PC-3 (cell line): Measurements from ENCODE around the gene PDZD2. TPM values are rescaled to one million over a fixed set of nuclear protein-coding genes. Genes with fewer than 3 reads are reported as not detected.

Source experiments
- ATAC-seq: fragments of 200-7000 bp; cut with Tn5 transposase; 2 replicates; pipeline ENCODE4 v1.9.1; 2020; ENCODE audit warnings: mild to moderate bottlenecking, moderate library complexity
- BruUV-seq: library from RNA; stranded (reverse); fragments of 400-500 nt; replicated peaks from 2 replicates; lab custom pipeline; 2021; lab: Mats Ljungman, UMichigan
- CTCF ChIA-PET: fragments of 300-600 bp; sonication (Branson Sonifier 250); formaldehyde crosslinking; loops from one replicate; lab custom pipeline; 2022; ENCODE audit warnings: antibody characterized with exemption; lab: Charles Lee
- POLR2A ChIA-PET: fragments of 300-600 bp; sonication (Branson Sonifier 250); formaldehyde crosslinking; loops from one replicate; lab custom pipeline; 2022; ENCODE audit warnings: antibody characterized with exemption; ENCODE audit not compliant: unreplicated experiment; lab: Charles Lee
- DNase-seq: peaks from one replicate; pipeline ENCODE4 v3.0.0-alpha.2; 2015
- H2AFZ ChIP-seq: fragments of 300-600 bp; sonication (generic); 2 replicates; pipeline ENCODE4 v1.6.0; 2016; ENCODE audit warnings: antibody characterized with exemption, low read length
- H3F3A ChIP-seq: fragments of 300-600 bp; sonication (generic); one replicate; pipeline ENCODE4 v1.6.0; 2017; ENCODE audit warnings: antibody characterized with exemption, low read length, control low read depth, mild to moderate bottlenecking; ENCODE audit not compliant: unreplicated experiment
- H3K27ac ChIP-seq: fragments of 300-600 bp; sonication (generic); 2 replicates; pipeline ENCODE4 v1.5.1; 2016; ENCODE audit warnings: mild to moderate bottlenecking, low read length
- H3K27me3 ChIP-seq: fragments of 300-600 bp; sonication (generic); 2 replicates; pipeline ENCODE4 v1.6.1; 2016; ENCODE audit warnings: low read length, mixed read lengths
- H3K36me3 ChIP-seq: fragments of 300-600 bp; sonication (generic); 2 replicates; pipeline ENCODE4 v1.6.1; 2016; ENCODE audit warnings: low read depth, mixed run types, low read length, mixed read lengths
- H3K4me1 ChIP-seq: fragments of 300-600 bp; sonication (generic); 2 replicates; pipeline ENCODE4 v1.5.1; 2016; ENCODE audit warnings: low read length; ENCODE audit not compliant: insufficient read depth
- H3K4me2 ChIP-seq: fragments of 300-600 bp; sonication (generic); 2 replicates; pipeline ENCODE4 v1.6.0; 2016; ENCODE audit warnings: low read length
- H3K4me3 ChIP-seq: fragments of 300-600 bp; sonication (generic); 2 replicates; pipeline ENCODE4 v1.5.1; 2016; ENCODE audit warnings: mild to moderate bottlenecking, low read length, mixed read lengths
- H3K79me2 ChIP-seq: fragments of 300-600 bp; sonication (generic); 2 replicates; pipeline ENCODE4 v1.6.1; 2017; ENCODE audit warnings: low read length, mixed read lengths
- H3K9ac ChIP-seq: fragments of 300-600 bp; sonication (generic); 2 replicates; pipeline ENCODE4 v1.6.0; 2016; ENCODE audit warnings: mild to moderate bottlenecking, low read length
- H3K9me2 ChIP-seq: fragments of 300-600 bp; sonication (generic); replicated peaks from 2 replicates; pipeline ENCODE4 v1.6.1; 2016; ENCODE audit warnings: mixed run types, low read length, mixed read lengths
- H3K9me3 ChIP-seq: fragments of 300-600 bp; sonication (generic); 2 replicates; pipeline ENCODE4 v1.6.1; 2016; ENCODE audit warnings: low read length, mixed read lengths
- H4K20me1 ChIP-seq: fragments of 300-600 bp; sonication (generic); 2 replicates; pipeline ENCODE4 v1.6.1; 2016; ENCODE audit warnings: low read length, mixed read lengths
- EZH2 ChIP-seq: fragments of 300-600 bp; sonication (generic); IDR thresholded peaks from one replicate; pipeline ENCODE4 v1.6.1; 2017; ENCODE audit warnings: antibody characterized with exemption, mild to moderate bottlenecking, low read length; ENCODE audit not compliant: unreplicated experiment
- EZH2phosphoT487 ChIP-seq: fragments of 300-600 bp; sonication (generic); IDR thresholded peaks from 2 replicates; pipeline ENCODE4 v1.6.1; 2018; ENCODE audit warnings: mild to moderate bottlenecking, antibody characterized with exemption, low read length, borderline replicate concordance
- intact Hi-C: fragments of 100-400 bp; cut with micrococcal nuclease; formaldehyde crosslinking; loops from 2 replicates; pipeline ENCODE4 v1.9.0; 2023
- total RNA-seq: library from RNA; depleted of rRNA; stranded (reverse); fragments of >200 nt; gene quantifications from 2 replicates; pipeline ENCODE4 v1.2.3, GENCODE V29; 2014
- TF ChIP-seq, protein P1 (sequence below): fragments of 300-600 bp; sonication (generic); conservative IDR thresholded peaks from 2 replicates; pipeline ENCODE4 v1.5.1; 2017; ENCODE audit warnings: antibody characterized with exemption, low read depth, mild to moderate bottlenecking, low read length

PDZD2 gene
- total RNA-seq, 1 experiment from 2014 or later = 2.0 TPM

DNA sequence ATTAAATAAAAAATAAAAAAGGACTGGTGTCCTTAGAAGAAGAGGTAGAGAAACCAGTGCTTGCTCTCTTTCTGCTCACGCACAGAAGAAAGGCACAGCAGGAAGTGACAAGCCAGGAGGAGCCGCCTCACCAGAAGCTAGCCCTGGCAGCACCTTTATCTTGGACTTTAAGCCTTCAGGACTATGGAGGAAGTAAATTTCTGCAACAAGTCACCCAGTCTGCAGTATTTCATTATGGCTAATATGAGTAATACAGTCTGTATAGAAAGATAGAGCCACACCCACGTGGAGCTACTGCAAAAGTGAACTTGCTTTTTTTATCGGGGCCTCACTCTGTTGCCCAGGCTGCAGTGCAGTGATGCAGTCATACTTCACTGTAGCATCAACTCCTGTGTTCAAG, 68.4 kb downstream of the PDZD2 start:
- ChIA-PET CTCF (no interaction called here), POLR2A (no interaction called here)
- intact Hi-C loops = no loop called here
- Histone ChIP-seq H3K4me2 (no peak overlapping the region), H3K4me3 (no peak overlapping the region), H3K9me3 (no peaks in the 10 kb centered on the region), H3K9me2 (no peaks in the 10 kb centered on the region), H3K27me3 (peaks cover 54% of the 10 kb centered on the region), H3K27ac (no peak overlapping the region), H4K20me1 (no peaks in the 10 kb centered on the region), H3K79me2 (no peaks in the 10 kb centered on the region), H3K9ac (no peak overlapping the region), H3K4me1 (no peaks in the 10 kb centered on the region), H2AFZ (no peak overlapping the region), H3F3A (no peaks in the 10 kb centered on the region), H3K36me3 (no peaks in the 10 kb centered on the region)
- DNase-seq (no peak), ATAC-seq (no peak)
- TF ChIP-seq, protein P1, sequence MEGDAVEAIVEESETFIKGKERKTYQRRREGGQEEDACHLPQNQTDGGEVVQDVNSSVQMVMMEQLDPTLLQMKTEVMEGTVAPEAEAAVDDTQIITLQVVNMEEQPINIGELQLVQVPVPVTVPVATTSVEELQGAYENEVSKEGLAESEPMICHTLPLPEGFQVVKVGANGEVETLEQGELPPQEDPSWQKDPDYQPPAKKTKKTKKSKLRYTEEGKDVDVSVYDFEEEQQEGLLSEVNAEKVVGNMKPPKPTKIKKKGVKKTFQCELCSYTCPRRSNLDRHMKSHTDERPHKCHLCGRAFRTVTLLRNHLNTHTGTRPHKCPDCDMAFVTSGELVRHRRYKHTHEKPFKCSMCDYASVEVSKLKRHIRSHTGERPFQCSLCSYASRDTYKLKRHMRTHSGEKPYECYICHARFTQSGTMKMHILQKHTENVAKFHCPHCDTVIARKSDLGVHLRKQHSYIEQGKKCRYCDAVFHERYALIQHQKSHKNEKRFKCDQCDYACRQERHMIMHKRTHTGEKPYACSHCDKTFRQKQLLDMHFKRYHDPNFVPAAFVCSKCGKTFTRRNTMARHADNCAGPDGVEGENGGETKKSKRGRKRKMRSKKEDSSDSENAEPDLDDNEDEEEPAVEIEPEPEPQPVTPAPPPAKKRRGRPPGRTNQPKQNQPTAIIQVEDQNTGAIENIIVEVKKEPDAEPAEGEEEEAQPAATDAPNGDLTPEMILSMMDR = no peak
- TF ChIP-seq EZH2phosphoT487 (no peak), EZH2 (no peak)
- BruUV-seq = no TSS peak

DNA sequence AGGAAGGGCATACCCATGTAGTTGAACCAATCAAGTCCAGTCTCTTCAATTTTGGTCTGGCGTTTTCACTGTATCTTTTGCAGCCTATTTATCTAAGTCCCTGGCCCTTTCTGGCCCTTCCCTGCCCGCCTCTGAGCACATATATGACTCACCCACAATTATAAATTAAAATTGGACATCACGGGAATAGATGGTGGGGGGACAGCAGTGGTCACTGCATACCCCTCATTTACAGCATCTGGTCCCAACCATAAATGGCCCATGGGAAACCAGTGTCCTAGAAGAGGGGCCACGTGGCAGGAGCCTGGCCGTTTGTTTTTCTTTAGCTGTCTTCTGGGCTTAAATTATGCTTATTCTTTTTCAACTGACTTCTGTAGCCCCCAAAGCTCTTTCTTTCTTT, 69.2 kb downstream of the PDZD2 start:
- H3K9me3 ChIP-seq = no peaks in the 10 kb centered on the region
- DNase-seq (no peak), ATAC-seq (no peak)
- peaks cover 53% of the 10 kb centered on the region for H3K27me3 ChIP-seq
- H4K20me1 ChIP-seq = no peaks in the 10 kb centered on the region
- no peak overlapping the region for H3K4me3 ChIP-seq
- no peaks in the 10 kb centered on the region for H3K36me3 ChIP-seq
- CTCF ChIA-PET = no interaction called here
- POLR2A ChIA-PET = no interaction called here
- intact Hi-C loops = no loop called here
- no peaks in the 10 kb centered on the region for H3F3A ChIP-seq
- no TSS peak for BruUV-seq
- H3K4me1 ChIP-seq = no peaks in the 10 kb centered on the region
- no peaks in the 10 kb centered on the region for H3K79me2 ChIP-seq
- H3K9me2 ChIP-seq = no peaks in the 10 kb centered on the region
- no peak for TF ChIP-seq EZH2
- TF ChIP-seq, protein P1 = no peak
- TF ChIP-seq EZH2phosphoT487 = no peak
- H3K4me2 ChIP-seq = no peak overlapping the region
- H2AFZ ChIP-seq = no peak overlapping the region
- no peak overlapping the region for H3K27ac ChIP-seq
- H3K9ac ChIP-seq = no peak overlapping the region

DNA sequence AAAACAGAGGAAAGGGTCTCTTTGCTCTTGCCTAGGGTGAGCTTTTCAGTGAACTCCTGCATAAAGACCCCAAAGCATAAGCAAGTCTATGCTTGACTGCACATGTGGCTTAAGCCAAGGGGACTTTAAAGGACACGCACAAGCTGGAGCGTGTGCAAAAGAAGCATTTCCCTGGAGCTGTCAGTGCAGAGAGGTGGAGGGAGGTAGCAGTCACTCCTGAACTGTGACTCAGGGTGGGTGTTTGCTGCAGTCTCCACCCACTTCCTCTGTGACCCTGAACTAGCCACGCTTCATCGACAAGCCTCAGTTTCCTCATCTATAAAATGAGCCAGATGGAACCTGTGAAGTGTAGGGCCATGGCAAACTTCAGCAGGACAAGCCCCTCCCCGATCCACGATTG, 72.4 kb downstream of the PDZD2 start:
- no peak overlapping the region for H3K4me3 ChIP-seq
- H3K4me1 ChIP-seq = no peaks in the 10 kb centered on the region
- H2AFZ ChIP-seq = no peak overlapping the region
- H3K79me2 ChIP-seq = no peaks in the 10 kb centered on the region
- H3K36me3 ChIP-seq = no peaks in the 10 kb centered on the region
- no peaks in the 10 kb centered on the region for H3K9me2 ChIP-seq
- H3K27ac ChIP-seq = no peak overlapping the region
- H3K27me3 ChIP-seq = peaks cover 52% of the 10 kb centered on the region
- no peaks in the 10 kb centered on the region for H3F3A ChIP-seq
- intact Hi-C loops = no loop called here
- H4K20me1 ChIP-seq = no peaks in the 10 kb centered on the region
- DNase-seq (no peak), ATAC-seq (no peak)
- TF ChIP-seq EZH2phosphoT487 (no peak), EZH2 (no peak)
- TF ChIP-seq, protein P1 = no peak
- H3K4me2 ChIP-seq = no peak overlapping the region
- BruUV-seq = no TSS peak
- no peak overlapping the region for H3K9ac ChIP-seq
- CTCF ChIA-PET = no interaction called here
- no peaks in the 10 kb centered on the region for H3K9me3 ChIP-seq
- POLR2A ChIA-PET = no interaction called here
